ENCODE measurements around the gene DIP2C. TPM values are rescaled to one million over a fixed set of nuclear protein-coding genes. Genes with fewer than 3 reads are reported as not detected.
"Not testable (repeated sequence)": the region's sequence is repeated elsewhere in the genome, so short reads cannot be mapped to it uniquely, and the experiment has no call there.

Gene DIP2C
- total RNA-seq, 1 donor from 2014 or later = 52.6 TPM

- TF ChIP-seq CTCF (IDR thresholded peaks at IDR 0.05; ENCODE audit: partially characterized antibody, unreplicated experiment) = no peak
- H3K9me3 Mint-ChIP-seq (ENCODE audit: unreplicated experiment) = peaks cover 16% of the 10 kb centered on the region
- H3K27me3 Mint-ChIP-seq (ENCODE audit: unreplicated experiment) = peaks cover 14% of the 10 kb centered on the region
- peak overlapping the region; percentile 96 for H3K27ac Mint-ChIP-seq (ENCODE audit: unreplicated experiment)
- H3K4me3 Mint-ChIP-seq (ENCODE audit: unreplicated experiment) = peak overlapping the region; percentile 81
- no peak for DNase-seq
- peaks cover 60% of the 10 kb centered on the region for H3K4me1 Mint-ChIP-seq (ENCODE audit: low read depth, unreplicated experiment)
- no peaks in the 10 kb centered on the region for H3K36me3 Mint-ChIP-seq (ENCODE audit: unreplicated experiment)
Measured at GRCh38 chr10:661597-662222, 27.8 kb downstream of the DIP2C start.

DNA sequence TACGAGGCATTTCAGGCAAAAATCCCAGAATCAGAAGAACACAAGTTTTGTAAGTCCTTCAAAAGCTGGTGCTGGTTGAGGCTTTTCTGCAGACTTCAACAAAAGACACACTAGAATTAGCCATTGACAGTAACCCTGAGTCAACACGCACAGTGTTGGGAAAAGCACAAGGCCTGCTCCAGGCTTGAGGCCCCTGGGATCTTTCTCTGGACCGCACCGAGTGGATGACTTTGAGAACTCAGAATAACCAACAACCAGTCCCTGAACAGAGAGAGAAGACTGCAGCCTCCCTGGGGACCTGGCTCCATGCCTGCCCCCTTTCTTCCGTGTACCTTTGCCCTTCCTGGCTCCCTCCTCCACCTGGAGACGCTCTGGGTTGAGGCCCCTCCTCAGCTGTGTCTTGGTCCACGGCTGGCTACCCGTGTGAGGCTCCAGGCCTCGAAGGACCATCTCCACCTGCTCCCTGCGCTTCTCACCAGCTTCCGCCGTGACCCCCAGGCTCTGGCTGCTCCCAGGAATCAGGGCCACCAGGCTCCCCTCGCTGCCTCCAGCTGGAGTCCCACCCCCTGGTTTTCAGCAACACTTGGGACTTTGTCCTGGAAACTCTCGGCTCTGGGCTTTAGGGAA, 28.4 kb downstream of the DIP2C start:
- peak overlapping the region; percentile 81 for H3K4me3 Mint-ChIP-seq (ENCODE audit: unreplicated experiment)
- H3K27ac Mint-ChIP-seq (ENCODE audit: unreplicated experiment) = no peak overlapping the region
- H3K27me3 Mint-ChIP-seq (ENCODE audit: unreplicated experiment) = peaks cover 14% of the 10 kb centered on the region
- H3K9me3 Mint-ChIP-seq (ENCODE audit: unreplicated experiment) = peaks cover 16% of the 10 kb centered on the region
- peaks cover 60% of the 10 kb centered on the region for H3K4me1 Mint-ChIP-seq (ENCODE audit: low read depth, unreplicated experiment)
- TF ChIP-seq CTCF (IDR thresholded peaks at IDR 0.05; ENCODE audit: partially characterized antibody, unreplicated experiment) = no peak
- no peak for DNase-seq
- no peaks in the 10 kb centered on the region for H3K36me3 Mint-ChIP-seq (ENCODE audit: unreplicated experiment)

GRCh38 chr10:660413-660969, 29.0 kb downstream of the DIP2C start:
- Mint-ChIP-seq H3K4me3 (ENCODE audit: unreplicated experiment) (peak overlapping the region; percentile 9), H3K27me3 (ENCODE audit: unreplicated experiment) (peaks cover 14% of the 10 kb centered on the region), H3K4me1 (ENCODE audit: low read depth, unreplicated experiment) (peaks cover 57% of the 10 kb centered on the region), H3K9me3 (ENCODE audit: unreplicated experiment) (peaks cover 16% of the 10 kb centered on the region), H3K27ac (ENCODE audit: unreplicated experiment) (no peak overlapping the region), H3K36me3 (ENCODE audit: unreplicated experiment) (no peaks in the 10 kb centered on the region)
- DNase-seq = no peak
- no peak for TF ChIP-seq CTCF (IDR thresholded peaks at IDR 0.05; ENCODE audit: partially characterized antibody, unreplicated experiment)

- H3K4me1 Mint-ChIP-seq (ENCODE audit: low read depth, unreplicated experiment) = peaks cover 53% of the 10 kb centered on the region
- no peak overlapping the region for H3K27ac Mint-ChIP-seq (ENCODE audit: unreplicated experiment)
- no peak for DNase-seq
- H3K4me3 Mint-ChIP-seq (ENCODE audit: unreplicated experiment) = peak overlapping the region; percentile 50
- peaks cover 14% of the 10 kb centered on the region for H3K27me3 Mint-ChIP-seq (ENCODE audit: unreplicated experiment)
- no peak for TF ChIP-seq CTCF (IDR thresholded peaks at IDR 0.05; ENCODE audit: partially characterized antibody, unreplicated experiment)
- no peaks in the 10 kb centered on the region for H3K36me3 Mint-ChIP-seq (ENCODE audit: unreplicated experiment)
- H3K9me3 Mint-ChIP-seq (ENCODE audit: unreplicated experiment) = peaks cover 16% of the 10 kb centered on the region
Measured at GRCh38 chr10:659688-660141, 29.8 kb downstream of the DIP2C start.

GRCh38 chr10:657816-658350, 31.6 kb downstream of the DIP2C start:
- not testable (repeated sequence) for DNase-seq; H3K27ac Mint-ChIP-seq (ENCODE audit: unreplicated experiment); H3K4me3 Mint-ChIP-seq (ENCODE audit: unreplicated experiment); H3K36me3 Mint-ChIP-seq (ENCODE audit: unreplicated experiment)
- Mint-ChIP-seq H3K9me3 (ENCODE audit: unreplicated experiment) (peaks cover 13% of the 10 kb centered on the region), H3K4me1 (ENCODE audit: low read depth, unreplicated experiment) (peaks cover 43% of the 10 kb centered on the region), H3K27me3 (ENCODE audit: unreplicated experiment) (peaks cover 15% of the 10 kb centered on the region)

All from glutamatergic neuron (in vitro differentiated cells).